H1 (cell line): ENCODE results near the gene ZBTB9. TPM values are rescaled to one million over a fixed set of nuclear protein-coding genes. Genes with fewer than 3 reads are reported as not detected.
A peak's percentile ranks its signal among the peaks of the same experiment; 100 is the strongest.

ENCODE experiments used
- CTCF ChIA-PET: fragments of 300-600 bp; sonication (Branson Sonifier 250); formaldehyde crosslinking; loops from one replicate; lab custom pipeline; 2021; ENCODE audit not compliant: partially characterized antibody; lab: Charles Lee
- POLR2A ChIA-PET: fragments of 300-600 bp; sonication (Branson Sonifier 250); formaldehyde crosslinking; loops from one replicate; lab custom pipeline; 2021; ENCODE audit warnings: inconsistent platforms; ENCODE audit not compliant: partially characterized antibody; lab: Charles Lee
- DNase-seq, 2 experiments: peaks; one replicate each; pipeline versions ENCODE4 v3.0.0 to v3.0.0-alpha.2; 2010 to 2022; ENCODE audit warnings: low spot score in 2 of 2, low read depth in 1 of 2, mixed read lengths in 1 of 2
- FAIRE-seq: peaks from 2 replicates; lab custom pipeline; 2011; peaks lifted over from hg19 to GRCh38; lab: Jason Lieb, UNC
- H2AFZ ChIP-seq: 2 replicates; pipeline ENCODE4 v1.8.1; 2012; ENCODE audit warnings: low read length, inconsistent platforms
- H2AK5ac ChIP-seq: 2 replicates; pipeline ENCODE4 v1.6.1; 2013; ENCODE audit warnings: low read depth, low read length
- H2BK120ac ChIP-seq: replicated peaks from 2 replicates; pipeline ENCODE3; 2013; ENCODE audit warnings: low read depth, low read length, inconsistent platforms
- H2BK12ac ChIP-seq: 2 replicates; pipeline ENCODE4 v1.6.1; 2013; ENCODE audit warnings: low read depth, low read length
- H2BK15ac ChIP-seq: 2 replicates; pipeline ENCODE4 v1.6.1; 2013; ENCODE audit warnings: low read length
- H2BK20ac ChIP-seq: 2 replicates; pipeline ENCODE4 v1.6.1; 2013; ENCODE audit warnings: low read length
- H2BK5ac ChIP-seq: 2 replicates; pipeline ENCODE4 v1.6.1; 2013; ENCODE audit warnings: low read depth, low read length
- H3K14ac ChIP-seq: 2 replicates; pipeline ENCODE4 v1.6.1; 2013; ENCODE audit warnings: inconsistent platforms; ENCODE audit not compliant: insufficient read length
- H3K18ac ChIP-seq: 2 replicates; pipeline ENCODE4 v1.6.1; 2013; ENCODE audit warnings: low read length; ENCODE audit errors: extremely low read depth
- H3K23ac ChIP-seq: 2 replicates; pipeline ENCODE4 v1.6.1; 2013; ENCODE audit warnings: inconsistent platforms; ENCODE audit not compliant: insufficient read length
- H3K23me2 ChIP-seq: 2 replicates; pipeline ENCODE4 v1.6.1; 2013; ENCODE audit warnings: low read depth, low read length
- H3K27ac ChIP-seq: 2 replicates; pipeline ENCODE4 v1.6.1; 2011; ENCODE audit warnings: low read depth, low read length, inconsistent platforms
- H3K27me3 ChIP-seq, 4 experiments: replicated peaks in 1 of 4; 1 replicate in 1 of 4; 2 replicates in 3 of 4; pipeline versions ENCODE4 v1.6.1 to v1.8.1; 2011 to 2013; ENCODE audit warnings: low read length in 3 of 4, mild to moderate bottlenecking in 3 of 4, inconsistent platforms in 2 of 4, mixed read lengths in 2 of 4, moderate library complexity in 1 of 4; ENCODE audit not compliant: control insufficient read depth in 3 of 4, insufficient read depth in 3 of 4; ENCODE audit errors: extremely low read depth in 1 of 4
- H3K36me3 ChIP-seq, 4 experiments: 2 replicates each; pipeline versions ENCODE4 v1.6.1 to v1.8.1; 2011 to 2013; ENCODE audit warnings: mild to moderate bottlenecking in 4 of 4, low read length in 3 of 4, moderate library complexity in 2 of 4, control low read depth in 1 of 4, inconsistent platforms in 1 of 4; ENCODE audit not compliant: insufficient read depth in 4 of 4, control insufficient read depth in 2 of 4
- H3K4ac ChIP-seq: replicated peaks from 2 replicates; pipeline ENCODE3; 2013; ENCODE audit warnings: low read length, low read depth, mixed read lengths, inconsistent platforms; ENCODE audit not compliant: insufficient read length
- H3K4me1 ChIP-seq, 4 experiments: replicated peaks in 1 of 4; 1 replicate in 1 of 4; 2 replicates in 3 of 4; pipeline versions ENCODE4 v1.6.1 to v1.8.1; 2011 to 2013; ENCODE audit warnings: low read length in 3 of 4, inconsistent platforms in 2 of 4, mixed read lengths in 1 of 4; ENCODE audit not compliant: insufficient read depth in 4 of 4, control insufficient read depth in 3 of 4
- H3K4me2 ChIP-seq, 2 experiments: 2 replicates each; pipeline versions ENCODE4 v1.6.1 to v1.8.1; 2011 to 2013; ENCODE audit warnings: low read depth in 2 of 2, low read length in 2 of 2, control low read depth in 1 of 2, inconsistent platforms in 1 of 2, mild to moderate bottlenecking in 1 of 2; ENCODE audit not compliant: insufficient read depth in 1 of 2
- H3K4me3 ChIP-seq, 4 experiments: fragments of 200-600, 300-600 bp in 1 of 4; sonication (generic), shearing (Covaris generic), sonication (Bioruptor Twin) in 1 of 4; 2 replicates each; pipeline versions ENCODE4 v1.5.1 to v1.8.1; 2011 to 2016; ENCODE audit warnings: low read length in 4 of 4, low read depth in 3 of 4, control low read depth in 2 of 4, inconsistent platforms in 2 of 4, mild to moderate bottlenecking in 2 of 4, mixed read lengths in 1 of 4, moderate library complexity in 1 of 4; ENCODE audit not compliant: insufficient read depth in 2 of 4; ENCODE audit errors: extremely low read depth in 1 of 4
- H3K56ac ChIP-seq: replicated peaks from 2 replicates; pipeline ENCODE3; 2013; ENCODE audit warnings: low read depth, mild to moderate bottlenecking, mixed read lengths, low read length, inconsistent platforms; ENCODE audit not compliant: insufficient read length
- H3K79me1 ChIP-seq: 2 replicates; pipeline ENCODE4 v1.6.1; 2013; ENCODE audit warnings: low read depth, low read length, control low read depth
- H3K79me2 ChIP-seq, 2 experiments: 2 replicates each; pipeline versions ENCODE4 v1.6.1 to v1.8.1; 2012 to 2013; ENCODE audit warnings: low read length in 2 of 2, mild to moderate bottlenecking in 2 of 2, inconsistent platforms in 1 of 2; ENCODE audit not compliant: insufficient read depth in 2 of 2, control insufficient read depth in 1 of 2
- H3K9ac ChIP-seq, 4 experiments: replicated peaks in 1 of 4; 1 replicate in 1 of 4; 2 replicates in 3 of 4; pipeline versions ENCODE4 v1.6.1 to v1.8.1; 2011 to 2013; ENCODE audit warnings: low read depth in 3 of 4, low read length in 3 of 4, control low read depth in 2 of 4, mild to moderate bottlenecking in 2 of 4, moderate library complexity in 2 of 4, inconsistent platforms in 1 of 4; ENCODE audit errors: extremely low read depth in 1 of 4
- H3K9me3 ChIP-seq, 2 experiments: 2 replicates each; pipeline versions ENCODE4 v1.6.1 to v1.8.1; 2012 to 2013; ENCODE audit warnings: mild to moderate bottlenecking in 2 of 2, moderate library complexity in 2 of 2, control low read depth in 1 of 2, inconsistent platforms in 1 of 2, low read depth in 1 of 2, low read length in 1 of 2, mixed read lengths in 1 of 2; ENCODE audit not compliant: insufficient read depth in 2 of 2
- H4K20me1 ChIP-seq, 2 experiments: replicated peaks in 1 of 2; 2 replicates each; pipeline versions ENCODE3 to v1.8.1; 2011 to 2013; ENCODE audit warnings: inconsistent platforms in 2 of 2, low read length in 2 of 2, mild to moderate bottlenecking in 1 of 2; ENCODE audit not compliant: insufficient read depth in 2 of 2, control insufficient read depth in 1 of 2
- H4K5ac ChIP-seq: 2 replicates; pipeline ENCODE4 v1.6.1; 2013; ENCODE audit warnings: low read length, low read depth, mixed read lengths, inconsistent platforms; ENCODE audit not compliant: insufficient read length
- H4K8ac ChIP-seq: 2 replicates; pipeline ENCODE4 v1.8.0; 2013; ENCODE audit warnings: mild to moderate bottlenecking, moderate library complexity, low read length, inconsistent platforms; ENCODE audit not compliant: insufficient read depth; ENCODE audit errors: extremely low read depth
- H4K91ac ChIP-seq: replicated peaks from 2 replicates; pipeline ENCODE3; 2013; ENCODE audit warnings: low read length, mixed read lengths, inconsistent platforms; ENCODE audit not compliant: insufficient read length
- BACH1 ChIP-seq: IDR thresholded peaks from 2 replicates; pipeline ENCODE4 v1.6.1; 2012; ENCODE audit warnings: low read length, improper control_type of control experiment
- POLR2A ChIP-seq, 2 experiments: IDR thresholded peaks; 1 replicate in 1 of 2; 2 replicates in 1 of 2; pipeline ENCODE4 v1.6.1; 2011; ENCODE audit warnings: low read depth in 2 of 2, low read length in 2 of 2, mild to moderate bottlenecking in 2 of 2; ENCODE audit errors: control extremely low read depth in 1 of 2
- WGBS, 2 experiments: shearing (Covaris generic) in 1 of 2; methylation state at CpG; one replicate each; pipeline versions ENCODE4 v1.1.6 to v1.1.7; 2013 to 2015; ENCODE audit warnings: low lambda C conversion rate in 2 of 2, mixed read lengths in 2 of 2, inconsistent platforms in 1 of 2, low coverage in 1 of 2, missing lambda C conversion rate in 1 of 2; ENCODE audit not compliant: insufficient replicate concordance in 2 of 2, insufficient coverage in 1 of 2, insufficient read length in 1 of 2; ENCODE audit errors: extremely low coverage in 1 of 2, missing lambda C conversion rate in 1 of 2; 5-methylcytosine and 5-hydroxymethylcytosine counted together
- polyA plus RNA-seq, 7 experiments: library from polyadenylated mRNA; depleted of rRNA in 3 of 7; stranded (reverse) in 5 of 7; unstranded in 2 of 7; fragments of >200 nt in 5 of 7; fragments of 200-250 nt in 2 of 7; gene quantifications; 1 replicate in 5 of 7; 2 replicates in 1 of 7; 4 replicates in 1 of 7; pipeline versions ENCODE4 v1.2.1 to v1.2.3, GENCODE V29; 2011 to 2013; ENCODE audit warnings: missing spikeins in 2 of 7, mixed read lengths in 2 of 7
- total RNA-seq: library from RNA; stranded (reverse); fragmentation: NEBNext Ultra II Directional; extraction: Animal tissue kit (Norgen Biotek cat#: 25700); gene quantifications from 2 replicates; pipeline ENCODE4 v1.2.1, GENCODE V29; 2021
- TF ChIP-seq, protein P1 (sequence below): IDR thresholded peaks from 2 replicates; pipeline ENCODE4 v1.6.1; 2012; ENCODE audit warnings: low read length, inconsistent platforms

The ZBTB9 gene
- total and polyA plus RNA-seq, 2 of the 8 experiments (the other 6 are each of a cell fraction or from before 2014, with no cell fraction given), result 16.9 to 20.2 TPM

DNA sequence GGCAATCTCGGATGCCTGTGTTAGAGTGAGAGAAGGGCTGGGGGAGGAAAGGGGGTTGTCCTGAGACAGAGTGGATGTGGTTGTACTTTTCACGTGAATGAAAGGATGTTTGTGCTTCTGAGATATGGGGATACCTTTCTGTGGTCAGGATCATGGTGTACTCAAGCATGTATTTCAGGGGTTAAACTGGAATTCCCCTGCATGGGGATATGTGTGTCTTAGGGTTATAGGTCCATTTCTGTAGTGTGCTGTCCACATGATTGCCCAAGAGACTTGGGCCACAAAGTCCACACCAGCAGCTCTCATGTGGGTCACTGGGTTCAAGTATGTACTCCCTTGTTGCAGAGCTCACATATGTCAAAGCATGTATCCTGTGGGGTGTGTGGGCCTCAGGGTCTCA is 24.0 kb upstream of the ZBTB9 start:
- H4K91ac ChIP-seq, result no peak overlapping the region
- H3K27ac ChIP-seq, result peak overlapping the region; percentile 98; the same call in 1 of the 2 replicates
- peak overlapping the region; percentile 4; the same call in 1 of the 2 replicates for H2AK5ac ChIP-seq
- H2BK20ac ChIP-seq, result peak overlapping the region; percentile 72
- H3K23ac ChIP-seq, result no peak overlapping the region
- POLR2A ChIA-PET, result interaction anchor here (0.8 to 14.8 kb wide), 15 partner anchors 8 to 459 kb away, joined by 3 to 381 read pairs (median 8); partner anchors contain the start of genes B3GALT4, CUTA, PHF1 and SYNGAP1
- no peak for DNase-seq
- H3K36me3 ChIP-seq, result peaks cover 4 to 5% (median 5%) of the 10 kb centered on the region in 4 experiments; a peak in 7 of 8 replicates
- peak overlapping the region; percentile 75; the same call in 1 of the 2 replicates for H2BK5ac ChIP-seq
- H3K27me3 ChIP-seq, result no peaks in the 10 kb centered on the region
- peaks cover 17% of the 10 kb centered on the region for H3K79me1 ChIP-seq
- H3K4me1 ChIP-seq, result peaks cover 15 to 43% (median 28%) of the 10 kb centered on the region in 4 experiments
- peak overlapping the region; percentile 91; the same call in 1 of the 2 replicates for H2BK12ac ChIP-seq
- H2BK15ac ChIP-seq, result peak overlapping the region; percentile 1; the same call in 1 of the 2 replicates
- H3K56ac ChIP-seq, result no peak overlapping the region
- no peak overlapping the region for H4K8ac ChIP-seq
- peaks cover 13 to 72% of the 10 kb centered on the region in 2 experiments for H3K79me2 ChIP-seq
- H2AFZ ChIP-seq, result no peak overlapping the region
- peak overlapping the region; percentile 10 for H3K4ac ChIP-seq
- no peak overlapping the region for H3K14ac ChIP-seq
- no peaks in the 10 kb centered on the region; a peak in 1 of 4 replicates for H3K9me3 ChIP-seq
- CTCF ChIA-PET, result interaction anchor here (0.8 to 4.1 kb wide), 9 partner anchors 11 to 153 kb away, joined by 3 to 22 read pairs (median 5); partner anchors contain the start of genes B3GALT4, CUTA, SYNGAP1 and ZBTB9
- H3K23me2 ChIP-seq, result peaks cover 31% of the 10 kb centered on the region
- H4K20me1 ChIP-seq, result peaks cover 0 to 13% of the 10 kb centered on the region in 2 experiments
- WGBS, 2 experiments, result 59% methylated on average over 2 of the region's 2 CpGs; no CpG with 5 or more reads in 1 of the 2 experiments
- no peak overlapping the region for H4K5ac ChIP-seq
- FAIRE-seq, result no peak
- H3K4me2 ChIP-seq, result peak overlapping the region; percentile 90 to 91
- no peak overlapping the region for H3K18ac ChIP-seq
- peak overlapping the region in 2 of 4 experiments; percentile 3 to 38; a peak in 1 of 7 replicates for H3K9ac ChIP-seq
- H2BK120ac ChIP-seq, result peak overlapping the region; percentile 13
- peak overlapping the region in 2 of 4 experiments; percentile 58 to 61; a peak in 3 of 8 replicates for H3K4me3 ChIP-seq
- TF ChIP-seq, protein P1, sequence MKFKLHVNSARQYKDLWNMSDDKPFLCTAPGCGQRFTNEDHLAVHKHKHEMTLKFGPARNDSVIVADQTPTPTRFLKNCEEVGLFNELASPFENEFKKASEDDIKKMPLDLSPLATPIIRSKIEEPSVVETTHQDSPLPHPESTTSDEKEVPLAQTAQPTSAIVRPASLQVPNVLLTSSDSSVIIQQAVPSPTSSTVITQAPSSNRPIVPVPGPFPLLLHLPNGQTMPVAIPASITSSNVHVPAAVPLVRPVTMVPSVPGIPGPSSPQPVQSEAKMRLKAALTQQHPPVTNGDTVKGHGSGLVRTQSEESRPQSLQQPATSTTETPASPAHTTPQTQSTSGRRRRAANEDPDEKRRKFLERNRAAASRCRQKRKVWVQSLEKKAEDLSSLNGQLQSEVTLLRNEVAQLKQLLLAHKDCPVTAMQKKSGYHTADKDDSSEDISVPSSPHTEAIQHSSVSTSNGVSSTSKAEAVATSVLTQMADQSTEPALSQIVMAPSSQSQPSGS, result no peak
- TF ChIP-seq BACH1 (no peak), POLR2A (IDR thresholded peaks at IDR 0.05; ENCODE audit: control extremely low read depth in 1 of 2, low read depth in 2 of 2, low read length in 2 of 2) (no peak)
